Spleen (tissue), 7 donors: Measurements from ENCODE around the gene STN1.

Experiments
- POLR2A ChIP-seq, 3 donors: fragments of 450-650 bp; IDR thresholded peaks; one replicate each; pipeline ENCODE4 v1.5.1; 2017; ENCODE audit warnings: antibody characterized with exemption in 3 of 3, mild to moderate bottlenecking in 1 of 3
- POLR2AphosphoS5 ChIP-seq, 3 donors: sonication (generic); formaldehyde crosslinking; IDR thresholded peaks; one replicate each; pipeline ENCODE4 v1.5.1; 2017; ENCODE audit warnings: antibody characterized with exemption in 3 of 3
- TF ChIP-seq, protein P1 (sequence below), 11 experiments: fragments of 200-600 bp in 7 of 11; fragments of 450-650 bp in 4 of 11; sonication (generic) in 4 of 11; IDR thresholded peaks in 8 of 11; conservative IDR thresholded peaks in 3 of 11; 1 replicate in 7 of 11; 2 replicates in 4 of 11; pipeline versions ENCODE4 v1.4.0 to v1.8.0; 2016 to 2021; ENCODE audit warnings: antibody characterized with exemption in 11 of 11, inconsistent platforms in 4 of 11, mild to moderate bottlenecking in 1 of 11
- donor health status: DM: no; HTN: no; CAD: no; lungs with moderate emphysema.
- donor health status: DM: no; HTN: no; CAD: no.
- donor health status: DM: no; HTN: no; CAD: no.

DNA sequence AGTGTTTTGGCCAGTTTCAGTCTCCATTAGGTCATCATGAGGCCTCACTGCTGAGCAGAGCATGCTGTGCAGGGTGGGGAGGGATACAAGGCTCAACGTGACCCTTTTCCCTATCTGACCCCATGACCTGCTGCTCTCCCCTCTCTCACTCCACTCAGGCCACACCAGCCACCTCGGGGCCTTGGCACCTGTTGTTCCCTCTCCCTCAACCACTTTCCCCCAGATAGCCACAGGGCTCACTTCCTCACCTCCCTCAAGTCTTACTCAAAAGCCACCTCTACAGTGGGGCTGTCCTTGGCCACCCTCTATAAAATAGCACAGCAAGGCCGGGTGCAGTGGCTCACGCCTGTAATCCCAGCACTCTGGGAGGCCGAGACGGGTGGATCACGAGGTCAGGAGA is 76.5 kb downstream of the STN1 start:
- TF ChIP-seq, protein P1, sequence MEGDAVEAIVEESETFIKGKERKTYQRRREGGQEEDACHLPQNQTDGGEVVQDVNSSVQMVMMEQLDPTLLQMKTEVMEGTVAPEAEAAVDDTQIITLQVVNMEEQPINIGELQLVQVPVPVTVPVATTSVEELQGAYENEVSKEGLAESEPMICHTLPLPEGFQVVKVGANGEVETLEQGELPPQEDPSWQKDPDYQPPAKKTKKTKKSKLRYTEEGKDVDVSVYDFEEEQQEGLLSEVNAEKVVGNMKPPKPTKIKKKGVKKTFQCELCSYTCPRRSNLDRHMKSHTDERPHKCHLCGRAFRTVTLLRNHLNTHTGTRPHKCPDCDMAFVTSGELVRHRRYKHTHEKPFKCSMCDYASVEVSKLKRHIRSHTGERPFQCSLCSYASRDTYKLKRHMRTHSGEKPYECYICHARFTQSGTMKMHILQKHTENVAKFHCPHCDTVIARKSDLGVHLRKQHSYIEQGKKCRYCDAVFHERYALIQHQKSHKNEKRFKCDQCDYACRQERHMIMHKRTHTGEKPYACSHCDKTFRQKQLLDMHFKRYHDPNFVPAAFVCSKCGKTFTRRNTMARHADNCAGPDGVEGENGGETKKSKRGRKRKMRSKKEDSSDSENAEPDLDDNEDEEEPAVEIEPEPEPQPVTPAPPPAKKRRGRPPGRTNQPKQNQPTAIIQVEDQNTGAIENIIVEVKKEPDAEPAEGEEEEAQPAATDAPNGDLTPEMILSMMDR (IDR thresholded peaks at IDR 0.05 in 8 of 11, conservative IDR thresholded peaks at IDR 0.05 in 3 of 11) = no peak
- TF ChIP-seq POLR2AphosphoS5 (IDR thresholded peaks at IDR 0.05) (no peak), POLR2A (IDR thresholded peaks at IDR 0.05) (no peak)
